T-helper 9 cell (primary cell): Measurements from ENCODE around the gene CLPSL2.

Experiments used
- DNase-seq: peaks from one replicate; pipeline ENCODE4 v3.0.0-alpha.2; 2020

CLPSL2 gene

DNA sequence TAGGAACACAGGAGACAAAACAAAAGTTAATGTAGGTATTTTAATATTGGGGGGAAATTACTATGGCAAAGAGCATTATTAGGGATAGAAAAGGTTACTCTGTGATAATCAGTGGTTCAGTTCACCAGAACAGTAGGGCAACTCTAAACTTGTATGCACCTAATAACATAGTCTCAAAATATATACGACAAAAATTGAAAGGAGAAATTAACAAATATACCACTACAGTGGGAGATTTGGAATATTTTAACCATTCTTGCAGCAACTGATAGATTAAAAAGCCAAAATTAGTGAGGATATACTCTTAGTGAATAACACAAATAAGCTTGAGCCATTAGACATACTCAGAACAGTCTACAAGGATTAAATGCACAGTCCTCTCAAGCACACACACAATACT, 28.5 kb upstream of the CLPSL2 start:
- no peak for DNase-seq

DNA sequence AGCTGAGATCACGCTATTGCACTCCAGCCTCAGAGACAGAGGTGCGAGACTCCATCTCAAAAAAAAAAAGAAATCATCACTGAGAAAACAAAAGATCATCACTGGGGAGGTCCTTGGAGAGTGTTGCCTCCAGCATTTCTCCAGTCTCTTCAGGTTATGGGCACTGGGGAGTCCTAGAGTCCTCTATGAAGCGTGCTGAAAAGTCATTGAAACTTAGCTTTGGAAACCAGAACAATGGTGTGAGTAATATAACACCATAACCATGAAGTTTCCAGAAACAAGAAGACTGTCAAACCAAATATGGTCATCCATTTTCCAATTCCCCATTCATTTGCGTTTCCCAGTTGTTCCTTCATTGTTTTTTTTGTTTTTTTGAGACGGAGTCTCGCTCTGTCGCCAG, 25.8 kb upstream of the CLPSL2 start:
- no peak for DNase-seq

DNA sequence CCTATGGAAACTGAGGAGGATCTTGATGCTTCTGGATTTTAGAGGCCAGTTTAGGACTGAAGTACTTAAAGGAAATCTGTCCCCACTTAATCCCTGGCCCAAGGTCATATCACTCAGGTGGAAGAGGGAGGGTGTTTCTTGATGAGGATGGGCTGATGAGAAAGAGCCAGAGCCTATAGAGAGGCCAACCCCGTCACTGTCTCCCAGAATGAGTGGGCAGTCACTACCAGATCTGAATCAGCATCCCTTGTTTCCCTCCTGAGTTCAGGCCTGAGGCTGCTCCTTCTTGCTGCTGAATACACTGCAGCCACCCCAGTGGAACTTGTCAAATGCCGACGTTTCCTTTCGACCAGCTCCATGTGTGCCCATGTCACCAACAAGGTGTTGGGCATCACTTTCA, 24.8 kb upstream of the CLPSL2 start:
- DNase-seq: no peak

DNA sequence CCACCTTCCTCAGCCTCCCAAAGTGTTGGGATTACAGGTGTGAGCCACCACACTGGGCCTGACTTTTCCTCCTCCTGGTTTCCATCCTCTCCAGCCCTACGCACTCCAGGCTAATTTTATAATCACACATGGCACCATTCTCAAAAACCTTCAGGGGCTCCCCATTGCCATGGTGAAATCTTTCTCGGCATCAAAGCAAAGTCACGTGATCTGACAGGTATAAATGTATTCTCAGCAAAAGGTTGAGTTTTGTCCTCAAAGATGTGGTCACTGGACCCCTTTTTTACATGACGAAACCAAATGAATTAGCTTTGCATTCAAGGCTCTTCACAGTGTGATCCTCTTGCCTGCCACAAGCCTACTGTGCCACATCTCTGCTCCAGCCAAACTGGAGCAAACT, 24.1 kb upstream of the CLPSL2 start:
- DNase-seq: no peak

DNA sequence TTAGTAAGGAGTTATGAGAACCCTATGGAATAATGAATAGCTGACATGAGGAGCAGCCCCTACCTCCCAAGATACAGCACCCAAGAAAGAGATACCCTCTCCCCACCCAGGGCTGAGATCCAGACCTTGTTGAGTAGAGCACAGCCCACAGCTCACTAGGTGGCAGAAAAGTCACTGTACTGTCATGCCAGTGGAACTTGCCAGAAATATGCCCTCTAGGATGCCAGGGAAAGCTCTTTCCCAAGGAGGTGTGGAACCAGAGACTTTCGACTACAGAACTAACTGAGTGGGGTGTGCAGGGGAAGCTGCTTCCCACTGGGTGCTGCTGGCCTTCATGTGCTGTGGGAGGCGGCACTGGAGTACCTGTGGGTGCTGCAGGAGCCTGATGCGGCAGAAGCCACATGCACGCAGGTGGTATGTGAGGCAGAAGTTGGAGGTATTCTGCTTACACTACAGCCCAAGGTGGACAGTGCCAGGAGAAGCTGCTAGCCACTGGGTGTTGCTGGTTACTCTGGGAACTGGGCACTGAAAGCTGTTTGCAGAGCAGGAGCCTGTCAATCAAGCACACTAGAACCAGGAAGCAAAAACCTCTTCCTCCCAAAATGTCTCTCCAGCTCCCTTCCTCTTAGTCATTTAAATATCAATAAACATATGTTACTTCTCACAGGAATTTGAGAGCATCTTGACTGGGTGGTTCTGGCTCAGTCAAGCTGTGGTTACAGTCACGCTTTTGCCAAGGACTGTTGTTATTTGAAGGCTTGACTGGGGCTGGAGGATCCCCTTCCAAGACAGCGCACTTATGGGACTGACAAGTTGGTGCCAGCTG, 21.7 kb upstream of the CLPSL2 start:
- DNase-seq: no peak

DNA sequence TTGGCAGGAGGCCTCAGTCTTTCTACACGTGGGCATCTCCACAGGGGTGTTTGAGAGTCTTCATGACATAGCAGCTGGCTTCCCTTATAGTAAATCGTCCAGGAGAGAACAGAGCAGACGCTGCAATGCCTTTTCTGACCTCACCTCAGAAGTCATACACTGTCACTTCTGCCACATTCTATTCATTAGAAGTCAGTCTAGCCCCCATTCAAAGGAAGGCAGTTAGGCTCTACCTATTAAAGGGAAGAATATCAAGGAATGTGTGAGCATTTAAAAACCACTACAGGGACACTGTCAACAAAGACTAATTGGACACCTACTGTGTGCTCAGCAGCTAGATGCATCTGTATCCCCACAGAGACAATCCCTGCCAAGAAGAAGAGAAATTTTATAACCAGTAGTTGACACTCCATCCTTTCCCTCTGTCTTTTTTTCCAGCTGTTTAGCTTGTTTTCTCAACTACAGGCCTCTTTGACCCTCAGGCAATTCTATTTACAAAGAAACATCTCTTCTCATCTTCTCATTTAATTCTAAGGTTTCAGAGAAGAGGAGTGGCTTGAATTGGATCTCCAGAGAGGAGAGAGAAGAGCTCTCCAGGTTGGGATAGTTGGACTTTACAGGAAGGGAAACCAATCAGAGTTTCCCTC, 21.0 kb upstream of the CLPSL2 start:
- DNase-seq: no peak

DNA sequence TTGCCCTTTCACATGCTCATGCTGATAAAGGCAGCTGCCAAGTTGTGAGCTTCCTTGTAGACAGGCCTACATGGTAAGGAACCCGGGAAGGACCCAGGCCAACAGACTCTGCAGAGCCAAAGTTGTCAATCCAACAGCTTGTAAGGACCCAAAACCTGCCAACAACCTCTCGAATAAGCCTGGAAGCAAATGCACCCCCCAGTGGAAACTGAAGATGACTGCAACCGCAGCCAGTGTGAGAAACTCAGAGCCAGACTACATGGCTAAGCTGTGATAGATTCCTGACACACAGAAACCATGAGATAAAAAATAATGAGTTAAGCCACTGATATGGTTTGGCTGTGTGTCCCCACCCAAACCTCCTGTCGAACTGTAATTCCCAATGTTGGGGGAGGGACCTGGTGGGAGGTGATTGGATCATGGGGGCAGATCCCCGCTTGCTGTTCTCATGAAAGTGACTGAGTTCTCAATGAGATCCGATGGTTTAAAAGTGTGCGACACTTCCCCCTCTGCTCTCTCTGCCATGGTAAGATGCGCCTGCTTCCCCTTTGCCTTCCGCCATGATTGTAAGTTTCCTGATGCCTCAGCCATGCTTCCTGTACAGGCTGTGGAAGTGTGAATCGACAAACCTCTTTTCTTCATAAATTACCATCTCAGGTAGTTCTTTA, 18.8 kb upstream of the CLPSL2 start:
- DNase-seq: no peak

DNA sequence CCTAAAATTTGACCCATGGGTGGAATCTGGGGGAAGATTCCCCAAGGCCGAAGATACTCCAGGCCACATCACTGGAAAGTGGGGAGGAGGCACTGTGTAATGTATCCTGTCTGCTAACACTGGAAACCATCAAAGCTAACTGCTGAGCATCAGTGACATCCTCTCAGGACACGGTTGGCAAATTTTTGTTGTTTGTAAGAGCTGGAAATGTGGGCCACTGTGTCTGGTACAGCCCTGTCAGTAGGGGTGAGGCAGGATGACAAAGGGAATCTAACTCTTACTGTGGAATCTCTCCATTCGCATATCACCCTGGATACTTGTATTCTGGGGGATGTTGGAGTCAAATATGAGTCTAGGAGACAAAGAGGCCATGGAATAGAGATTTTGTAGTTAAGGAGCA, 17.0 kb upstream of the CLPSL2 start:
- no peak for DNase-seq

DNA sequence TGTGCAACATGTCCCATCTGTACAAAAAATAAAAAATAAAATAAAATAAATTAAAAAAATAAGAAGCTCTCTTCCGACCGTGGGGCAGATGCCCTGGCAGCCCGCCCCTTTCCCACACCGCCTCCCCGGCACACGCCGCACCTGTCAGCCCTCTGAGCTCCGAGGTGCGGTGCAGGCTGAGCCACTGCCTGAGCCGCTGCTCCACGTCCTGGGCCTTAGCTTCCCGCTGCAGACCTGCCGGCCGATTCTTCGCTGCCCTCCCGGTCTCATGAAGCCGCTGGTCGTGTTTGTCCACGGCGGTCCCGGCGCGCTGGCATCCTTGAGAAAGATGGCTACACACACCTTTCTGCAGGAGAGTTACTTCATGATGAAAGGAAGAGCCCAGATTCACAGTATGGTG, 10.7 kb upstream of the CLPSL2 start:
- DNase-seq: no peak

DNA sequence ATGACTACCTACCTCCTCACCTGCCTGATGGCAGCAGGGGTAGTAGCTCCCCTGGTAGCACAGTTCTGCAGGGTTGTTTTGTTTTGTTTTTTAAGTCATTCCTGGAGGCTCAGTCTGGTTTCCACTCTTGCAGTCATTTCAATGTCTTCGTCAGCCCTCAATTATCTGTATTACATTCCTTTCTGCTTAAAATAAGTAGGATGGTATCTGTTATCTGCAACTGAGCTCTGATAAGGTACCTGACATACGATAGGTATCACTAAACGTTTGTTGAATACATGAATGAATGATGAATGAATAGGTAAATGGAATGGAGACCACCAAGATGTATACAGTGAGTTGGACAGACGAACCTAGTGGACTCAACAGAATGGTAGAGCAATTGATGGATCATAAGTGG, 7.2 kb upstream of the CLPSL2 start:
- DNase-seq: no peak

DNA sequence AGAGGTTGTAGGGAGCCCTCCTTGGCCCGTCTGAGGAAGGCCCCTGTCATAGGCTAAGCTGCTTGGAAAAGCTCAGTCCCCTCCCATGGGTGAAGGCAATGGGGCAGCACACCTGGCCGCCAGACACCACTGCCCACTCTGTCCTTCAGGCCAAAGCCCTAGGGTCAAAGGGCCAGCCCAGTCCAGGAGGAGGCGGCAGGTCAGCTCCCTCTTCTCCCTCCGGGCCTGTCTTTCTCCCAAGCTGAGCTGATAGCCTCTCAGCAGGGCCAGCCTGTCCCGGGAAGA, 5.1 kb upstream of the CLPSL2 start:
- no peak for DNase-seq

DNA sequence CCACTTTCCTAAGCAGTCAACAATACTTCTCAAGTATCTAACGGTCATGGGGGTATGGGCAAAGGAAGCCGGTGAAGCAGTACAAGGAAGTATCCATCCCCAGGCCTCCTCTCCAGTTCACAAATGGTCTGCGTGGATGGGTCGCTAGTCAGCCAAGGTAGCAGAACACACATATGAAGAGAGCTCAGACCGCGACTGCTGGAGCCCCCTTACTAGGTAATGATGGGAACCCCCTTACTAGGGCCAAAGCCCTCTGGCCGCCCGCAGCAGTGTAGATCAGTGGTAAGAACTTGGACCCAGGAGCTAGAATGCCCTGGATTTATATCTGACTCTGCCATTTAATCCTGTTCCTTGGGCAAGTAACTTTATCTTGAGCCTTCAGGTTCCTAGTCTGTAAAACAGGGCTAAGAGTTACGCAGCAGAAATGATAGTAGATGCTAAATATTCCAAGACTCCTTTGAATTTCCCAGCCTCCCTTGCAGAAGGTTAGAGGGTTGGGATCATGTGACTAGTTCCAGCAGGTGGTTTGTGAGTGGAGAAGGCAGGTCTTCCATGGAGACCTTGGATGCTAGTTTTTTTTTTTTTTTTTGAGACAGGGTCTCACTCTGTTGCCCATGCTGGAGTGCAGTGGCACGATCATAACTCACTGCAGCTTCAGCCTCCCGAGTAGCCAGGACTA, 2.1 kb upstream of the CLPSL2 start:
- no peak for DNase-seq

DNA sequence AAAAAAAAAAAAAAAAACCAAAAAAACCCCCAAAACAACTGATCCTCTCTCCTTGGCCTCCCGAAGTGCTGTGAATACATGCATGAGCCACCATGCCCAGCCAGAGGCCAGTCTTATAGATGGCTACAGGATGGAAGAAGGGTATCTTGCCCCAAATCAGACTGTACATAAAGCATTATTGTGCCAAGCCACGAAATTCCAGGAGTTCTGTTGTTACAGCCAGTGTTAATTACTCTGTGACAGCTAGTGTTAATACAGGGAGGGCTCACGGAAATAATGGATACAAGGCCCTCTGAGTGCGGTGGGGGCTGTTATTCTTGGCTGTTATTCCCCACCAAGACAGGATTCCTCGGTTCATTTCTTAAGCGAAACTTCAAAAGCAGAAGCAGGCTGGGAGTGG, 1.4 kb upstream of the CLPSL2 start:
- no peak for DNase-seq

DNA sequence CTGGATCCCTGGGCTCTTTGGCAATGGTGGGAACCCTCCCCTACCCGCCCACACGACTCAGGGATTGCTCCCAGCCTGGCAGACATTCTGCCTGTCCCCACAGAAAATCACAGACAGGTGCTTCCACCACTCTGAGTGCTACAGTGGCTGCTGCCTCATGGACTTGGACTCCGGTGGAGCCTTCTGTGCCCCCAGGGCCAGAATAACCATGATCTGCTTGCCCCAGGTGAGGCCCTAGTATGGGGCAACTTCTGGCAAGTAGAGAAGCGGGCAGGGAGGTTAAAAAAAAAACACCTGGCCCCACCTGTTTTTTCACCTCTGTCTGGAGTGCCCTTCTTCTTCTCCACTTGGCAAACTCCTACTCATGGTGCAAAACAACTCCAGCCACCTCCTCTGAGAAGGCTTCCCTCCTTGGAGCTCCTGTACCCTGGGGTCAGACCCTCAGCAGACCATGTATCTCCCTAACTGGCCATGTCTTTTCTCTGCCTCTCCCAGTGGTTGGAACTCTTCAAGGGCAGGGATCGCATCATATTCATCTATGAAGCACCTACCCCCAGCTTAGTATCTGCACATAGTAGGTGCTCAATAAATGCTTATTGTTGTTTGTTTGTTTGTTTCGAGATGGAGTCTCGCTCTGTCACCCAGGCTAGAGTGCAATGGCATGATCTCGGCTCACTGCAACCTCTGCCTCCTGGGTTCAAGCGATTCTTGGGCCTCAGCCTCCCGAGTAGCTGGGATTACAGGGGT, 1.1 kb downstream of the CLPSL2 start:
- DNase-seq: no peak

DNA sequence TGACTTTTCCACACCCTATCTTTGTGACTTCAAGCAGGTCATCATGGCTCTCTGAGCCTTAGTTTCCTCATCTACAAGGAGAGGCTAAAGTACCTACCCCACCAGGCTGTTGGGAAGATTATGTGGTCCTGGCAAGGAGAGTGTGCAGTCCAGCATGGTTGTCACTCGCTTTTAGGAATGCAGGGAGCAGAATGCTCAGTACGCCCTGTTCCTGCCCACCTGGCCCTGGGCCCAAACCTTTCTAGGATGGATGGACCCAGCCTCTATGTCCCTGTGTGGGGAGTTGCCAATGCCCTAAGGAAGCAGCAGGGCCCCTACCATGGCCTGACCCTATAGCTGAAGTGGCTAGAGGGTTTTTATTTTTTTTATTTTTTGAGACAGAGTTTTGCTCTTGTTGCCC, 2.0 kb downstream of the CLPSL2 start:
- no peak for DNase-seq

DNA sequence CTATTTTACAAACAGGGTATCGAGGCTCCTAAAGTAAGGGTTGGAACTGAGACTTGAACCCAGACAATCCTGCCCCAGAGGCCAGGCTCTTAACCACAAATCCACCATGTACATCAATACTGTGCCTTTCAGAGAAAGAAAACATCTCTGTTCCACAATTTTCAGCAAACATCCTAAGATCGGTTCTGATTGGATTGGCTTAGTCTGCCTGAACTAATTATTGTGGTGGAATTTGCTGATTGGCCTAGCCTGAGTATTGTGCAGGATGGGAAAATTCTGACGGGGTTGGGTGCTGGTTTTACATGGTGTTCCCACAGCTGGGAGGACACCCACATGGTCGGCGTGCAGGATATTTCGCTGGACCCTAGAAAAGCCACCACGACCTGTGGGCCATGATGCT, 4.3 kb downstream of the CLPSL2 start, which contains the start of gene CLPSL1:
Gene CLPSL1 (plus strand): TSS at position 301 of the 400 bp plus-strand sequence. CDS start 92 bp downstream, at position 393.
- no peak for DNase-seq

DNA sequence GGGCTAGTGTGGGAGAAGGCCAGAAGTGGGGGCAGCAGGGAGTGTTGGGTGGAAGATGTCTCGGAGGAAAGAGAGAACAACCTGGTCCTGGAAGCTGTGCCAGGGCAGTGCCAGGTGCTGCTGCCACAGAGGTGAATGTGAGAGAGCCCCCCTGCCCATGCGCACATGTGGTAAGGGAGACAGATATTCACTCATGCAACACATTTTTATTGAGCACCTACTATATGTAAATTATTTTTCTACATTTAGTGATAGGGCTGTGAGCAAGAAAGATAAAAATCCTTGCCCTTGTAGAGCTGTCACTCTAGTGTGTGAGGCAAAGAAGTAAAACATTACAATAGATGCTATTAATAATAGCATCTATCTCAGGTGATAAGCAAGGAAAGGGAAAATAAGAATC, 4.9 kb downstream of the CLPSL2 start:
- no peak for DNase-seq

DNA sequence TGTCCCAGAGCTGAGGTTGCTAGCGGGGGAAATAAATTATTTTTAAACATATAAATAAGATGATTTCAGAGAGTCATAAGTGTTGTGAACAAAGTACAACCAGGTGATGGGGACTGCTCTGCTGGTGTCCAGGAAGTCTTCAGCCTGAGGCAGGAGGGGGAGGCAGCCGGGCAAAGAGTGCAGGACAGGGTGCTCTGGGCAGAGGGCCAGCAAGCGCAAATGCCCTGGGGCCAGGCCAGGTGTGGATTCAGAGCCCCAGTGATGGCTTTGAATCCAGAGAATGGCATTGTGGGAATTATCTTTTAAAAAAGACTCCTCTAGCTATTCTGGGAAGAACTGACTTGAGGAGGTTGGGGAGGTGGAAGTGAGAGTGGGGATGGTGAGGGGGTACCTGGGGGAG, 6.0 kb downstream of the CLPSL2 start:
- no peak for DNase-seq

DNA sequence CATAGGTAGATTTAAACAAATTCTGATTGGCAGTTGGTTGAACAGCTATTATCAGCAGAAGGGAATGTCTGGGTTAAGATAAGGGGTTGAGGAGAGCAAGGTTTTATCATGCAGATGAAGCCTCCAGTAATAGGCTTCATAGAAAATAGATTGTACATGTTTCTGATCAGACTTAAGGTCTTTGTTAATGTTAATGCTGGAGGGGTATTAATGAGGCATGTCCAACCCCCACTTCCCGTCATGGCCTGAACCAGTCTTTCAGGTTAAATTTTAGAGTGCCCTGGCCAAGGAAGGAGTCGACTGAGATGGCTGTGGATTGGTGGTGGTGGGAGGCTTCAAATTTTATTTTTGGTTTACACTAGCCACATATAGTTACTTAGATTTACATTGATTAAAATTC, 7.8 kb downstream of the CLPSL2 start:
- DNase-seq: no peak

DNA sequence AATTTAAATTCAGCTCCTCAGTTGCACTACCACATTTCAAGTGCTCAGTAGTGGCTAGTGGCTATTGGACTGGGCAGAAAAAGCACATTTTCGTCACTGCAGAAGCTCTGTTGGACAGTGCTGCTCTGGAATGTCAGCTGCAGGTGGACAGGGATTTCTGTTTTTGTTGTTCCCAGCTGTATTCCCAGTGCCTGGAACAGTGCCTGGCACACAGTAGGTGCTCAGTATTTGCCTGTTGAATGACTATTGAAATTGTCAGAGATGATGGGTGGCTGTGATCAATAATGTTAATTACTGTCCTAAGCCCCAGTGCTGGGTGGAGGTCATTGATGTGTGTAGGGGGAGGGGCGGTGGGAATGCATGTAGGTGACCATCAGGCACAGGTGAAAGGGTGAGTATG, 9.9 kb downstream of the CLPSL2 start:
- no peak for DNase-seq

DNA sequence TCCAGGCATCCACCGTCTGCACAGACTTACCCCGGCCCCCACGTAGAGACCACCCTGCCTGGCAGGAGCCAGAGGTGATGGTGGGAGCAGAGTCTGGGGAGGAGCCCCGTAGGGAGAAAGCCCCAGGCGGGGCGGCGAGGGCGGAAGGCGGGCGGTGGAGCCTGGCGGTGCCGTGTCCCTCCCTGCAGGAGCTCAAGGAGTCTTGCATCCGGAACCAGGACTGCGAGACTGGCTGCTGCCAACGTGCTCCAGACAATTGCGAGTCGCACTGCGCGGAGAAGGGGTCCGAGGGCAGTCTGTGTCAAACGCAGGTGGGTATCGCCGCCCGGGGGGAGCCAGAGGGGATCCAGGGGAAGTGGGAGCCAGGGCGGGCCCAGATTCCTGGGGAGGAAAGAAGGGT, 10.4 kb downstream of the CLPSL2 start:
- no peak for DNase-seq

DNA sequence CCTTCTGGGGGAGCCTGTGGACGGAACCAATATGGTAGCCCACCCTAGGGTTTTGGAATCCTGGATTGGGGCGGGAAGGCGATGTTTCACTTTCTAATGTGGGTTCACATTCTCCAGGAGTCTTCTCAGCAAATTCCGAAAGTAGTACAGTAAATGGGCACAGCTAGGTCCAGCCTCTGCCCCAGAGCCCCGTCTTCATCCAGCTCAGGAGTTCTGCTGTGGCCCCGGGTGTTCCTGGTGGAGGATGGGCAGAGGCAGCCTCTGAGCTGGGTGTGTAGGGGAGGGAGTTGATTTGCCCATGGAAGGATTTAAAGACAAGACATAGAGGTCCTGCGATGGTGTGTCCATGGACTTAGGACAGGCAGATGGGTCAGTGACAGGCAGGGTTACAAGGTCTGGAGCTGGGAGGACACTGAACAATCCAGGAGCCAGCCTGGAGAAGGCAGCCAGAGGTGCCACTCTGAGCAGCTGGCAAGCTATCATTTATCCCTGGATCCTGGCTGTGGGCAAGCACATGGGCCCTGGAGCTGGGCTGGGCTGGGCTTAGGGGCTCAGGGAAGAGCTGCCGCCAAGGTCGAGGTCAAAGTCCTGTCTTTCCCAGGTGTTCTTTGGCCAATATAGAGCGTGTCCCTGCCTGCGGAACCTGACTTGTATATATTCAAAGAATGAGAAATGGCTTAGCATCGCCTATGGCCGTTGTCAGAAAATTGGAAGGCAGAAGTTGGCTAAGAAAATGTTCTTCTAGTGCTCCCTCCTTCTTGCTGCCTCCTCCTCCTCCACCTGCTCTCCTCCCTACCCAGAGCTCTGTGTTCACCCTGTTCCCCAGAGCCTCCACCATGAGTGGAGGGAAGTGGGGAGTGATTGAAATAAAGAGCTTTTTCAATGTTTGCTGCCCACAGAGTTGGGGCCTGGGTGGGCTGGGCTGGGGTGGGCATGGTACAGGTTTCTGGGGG, 11.1 kb downstream of the CLPSL2 start:
- DNase-seq: no peak
